SK-N-MC (cell line): ENCODE results near the gene PCED1A.

ENCODE experiments used
- EZH2 ChIP-seq: fragments of 200-600 bp; sonication (generic); IDR thresholded peaks from one replicate; pipeline ENCODE4 v1.6.1; 2017; ENCODE audit warnings: antibody characterized with exemption
- POLR2AphosphoS5 ChIP-seq: IDR thresholded peaks from 2 replicates; pipeline ENCODE4 v1.6.1; 2012; ENCODE audit warnings: mild to moderate bottlenecking, low read depth, low read length, borderline replicate concordance

DNA sequence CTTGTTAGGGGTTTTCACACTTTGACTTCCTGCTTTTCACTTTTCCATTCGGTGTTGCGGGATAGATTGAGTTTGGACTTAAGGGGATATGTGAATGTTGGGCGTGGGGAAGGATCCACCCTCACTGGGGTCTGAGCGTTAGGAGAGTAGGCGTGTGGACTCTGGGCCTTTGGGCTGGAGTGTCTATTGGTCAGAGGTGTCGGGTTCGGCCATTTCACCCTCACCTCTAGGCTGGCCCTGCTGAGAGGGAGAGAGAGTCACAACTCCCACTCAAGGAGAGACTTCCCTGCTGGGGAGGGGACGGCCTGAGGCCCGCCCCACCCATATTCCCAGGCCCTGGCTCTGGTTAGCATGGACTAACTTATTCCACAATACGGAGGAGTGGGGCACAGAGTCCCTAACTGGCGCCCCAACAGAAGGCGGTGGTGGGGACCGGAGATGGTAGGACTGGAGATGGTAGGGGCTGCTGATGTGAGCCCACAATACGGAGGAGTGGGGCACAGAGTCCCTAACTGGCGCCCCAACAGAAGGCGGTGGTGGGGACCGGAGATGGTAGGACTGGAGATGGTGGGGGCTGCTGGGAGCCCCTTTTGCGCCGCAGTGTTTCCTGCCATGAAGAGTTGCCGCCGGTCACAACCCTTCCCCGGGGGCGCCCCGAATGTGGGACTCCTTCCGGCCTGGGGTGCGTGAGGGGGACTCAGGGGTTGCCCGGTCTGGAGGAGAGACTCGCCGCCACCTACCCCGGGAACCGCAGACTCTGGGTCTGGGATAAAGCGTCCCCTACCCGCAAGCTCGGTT is 31.4 kb upstream of the PCED1A start:
- TF ChIP-seq EZH2 = no peak
- no peak for TF ChIP-seq POLR2AphosphoS5
